GM18507 (cell line): ENCODE measurements around the gene ANKS1B.

Experiments used
- DNase-seq: peaks from one replicate; pipeline ENCODE4 v3.0.0; 2011; ENCODE audit warnings: low read depth; ENCODE audit not compliant: insufficient read length; ENCODE audit errors: extremely low spot score
- FAIRE-seq: peaks from 2 replicates; lab custom pipeline; 2011; peaks lifted over from hg19 to GRCh38; lab: Jason Lieb, UNC

The ANKS1B gene

GRCh38 chr12:99192489-99192888, 792.2 kb downstream of the ANKS1B start:
- DNase-seq (no peak), FAIRE-seq (no peak)

GRCh38 chr12:99176871-99177270, 807.9 kb downstream of the ANKS1B start:
- DNase-seq (no peak), FAIRE-seq (no peak)

GRCh38 chr12:99170461-99170860, 814.3 kb downstream of the ANKS1B start:
- FAIRE-seq (no peak), DNase-seq (no peak)

GRCh38 chr12:99170037-99170436, 814.7 kb downstream of the ANKS1B start:
- FAIRE-seq, result no peak

GRCh38 chr12:99157946-99158345, 826.8 kb downstream of the ANKS1B start:
- FAIRE-seq (no peak), DNase-seq (no peak)

More at GRCh38 chr12:99170037-99170436, 814.7 kb downstream of the ANKS1B start:
- DNase-seq, result no peak

- DNase-seq (no peak), FAIRE-seq (no peak)
Measured at GRCh38 chr12:99154983-99155336, 829.8 kb downstream of the ANKS1B start.

GRCh38 chr12:99154216-99154982, 830.3 kb downstream of the ANKS1B start:
- DNase-seq (no peak), FAIRE-seq (no peak)

- DNase-seq (no peak), FAIRE-seq (no peak)
Measured at GRCh38 chr12:99153293-99153692, 831.4 kb downstream of the ANKS1B start.

GRCh38 chr12:99152337-99152736, 832.4 kb downstream of the ANKS1B start:
- FAIRE-seq (no peak), DNase-seq (no peak)

- DNase-seq (no peak), FAIRE-seq (no peak)
Measured at GRCh38 chr12:99151744-99152143, 833.0 kb downstream of the ANKS1B start.

- FAIRE-seq (no peak), DNase-seq (no peak)
Measured at GRCh38 chr12:99147130-99147529, 837.6 kb downstream of the ANKS1B start.

- no peak for FAIRE-seq
- no peak for DNase-seq
Measured at GRCh38 chr12:99146730-99147129, 838.0 kb downstream of the ANKS1B start.

- DNase-seq, result no peak
- FAIRE-seq, result no peak
Measured at GRCh38 chr12:99146185-99146584, 838.6 kb downstream of the ANKS1B start.

- no peak for DNase-seq
- no peak for FAIRE-seq
Measured at GRCh38 chr12:99142651-99143050, 842.1 kb downstream of the ANKS1B start.

GRCh38 chr12:99140017-99140720, 844.6 kb downstream of the ANKS1B start:
- DNase-seq, result no peak

GRCh38 chr12:99138393-99138792, 846.3 kb downstream of the ANKS1B start:
- DNase-seq (no peak), FAIRE-seq (no peak)

More at GRCh38 chr12:99140017-99140720, 844.6 kb downstream of the ANKS1B start:
- no peak for FAIRE-seq

GRCh38 chr12:99137124-99137855, 847.4 kb downstream of the ANKS1B start:
- DNase-seq (no peak), FAIRE-seq (no peak)

- DNase-seq (no peak), FAIRE-seq (no peak)
Measured at GRCh38 chr12:99136516-99136915, 848.2 kb downstream of the ANKS1B start.

- DNase-seq (no peak), FAIRE-seq (no peak)
Measured at GRCh38 chr12:99135376-99135775, 849.4 kb downstream of the ANKS1B start.

- no peak for DNase-seq
- no peak for FAIRE-seq
Measured at GRCh38 chr12:99133401-99133800, 851.3 kb downstream of the ANKS1B start.
